NCI-H2227 (cell line): Measurements from ENCODE around the gene SRR.
"Not testable (repeated sequence)": the region's sequence is repeated elsewhere in the genome, so short reads cannot be mapped to it uniquely, and the experiment has no call there.

Experiments used
- DNase-seq: peaks from one replicate; lab custom pipeline; 2025; ENCODE audit not compliant: unreplicated experiment; lab: John Stamatoyannopoulos, UW

The SRR gene

GRCh38 chr17:2303204-2304188, at the start of gene SRR, which contains the start of gene SMG6:
TSS of gene SRR (plus strand) at chr17:2303950. CDS start at chr17:2315561, 11,611 bp downstream.
TSS of gene SMG6 (minus strand) at chr17:2303785. CDS start at chr17:2303720, 65 bp downstream.
- DNase-seq: peak; percentile 93

GRCh38 chr17:2258830-2259229, 44.9 kb upstream of the SRR start:
- not testable (repeated sequence) for DNase-seq

- DNase-seq: no peak
Measured at GRCh38 chr17:2259769-2260536, 43.8 kb upstream of the SRR start.

- no peak for DNase-seq
Measured at GRCh38 chr17:2262135-2262587, 41.6 kb upstream of the SRR start.

GRCh38 chr17:2263183-2264066, 40.3 kb upstream of the SRR start:
- no peak for DNase-seq

GRCh38 chr17:2264067-2264860, 39.5 kb upstream of the SRR start:
- DNase-seq: peak; percentile 16

- not testable (repeated sequence) for DNase-seq
Measured at GRCh38 chr17:2265166-2265565, 38.6 kb upstream of the SRR start.

GRCh38 chr17:2266045-2266864, 37.5 kb upstream of the SRR start:
- DNase-seq: no peak

GRCh38 chr17:2266865-2267228, 36.9 kb upstream of the SRR start:
- no peak for DNase-seq

GRCh38 chr17:2267354-2267753, 36.4 kb upstream of the SRR start:
- no peak for DNase-seq

GRCh38 chr17:2271985-2272702, 31.6 kb upstream of the SRR start:
- DNase-seq: no peak

GRCh38 chr17:2274414-2274813, 29.3 kb upstream of the SRR start:
- DNase-seq: no peak

- DNase-seq: no peak
Measured at GRCh38 chr17:2275722-2276121, 28.0 kb upstream of the SRR start.

GRCh38 chr17:2277429-2278170, 26.1 kb upstream of the SRR start:
- no peak for DNase-seq

- DNase-seq: no peak
Measured at GRCh38 chr17:2279707-2280106, 24.0 kb upstream of the SRR start.

GRCh38 chr17:2282297-2282873, 21.4 kb upstream of the SRR start:
- DNase-seq: peak; percentile 79

GRCh38 chr17:2283302-2283701, 20.4 kb upstream of the SRR start:
- DNase-seq: no peak
